GM23338 (cell line): ENCODE data around the gene ENTPD7. TPM values are rescaled to one million over a fixed set of nuclear protein-coding genes. Genes with fewer than 3 reads are reported as not detected.

ENCODE experiments used
- ATAC-seq: fragments of 200-7000 bp; cut with Tn5 transposase; 3 replicates; pipeline ENCODE4 v1.9.1; 2020
- DNase-seq: peaks from one replicate; pipeline ENCODE4 v3.0.0-alpha.2; 2015; ENCODE audit warnings: low spot score
- H2AFZ ChIP-seq: fragments of 200-600 bp; sonication (generic); 2 replicates; pipeline ENCODE4 v1.8.0; 2016; ENCODE audit warnings: antibody characterized with exemption, mild to moderate bottlenecking, moderate library complexity
- H3F3A ChIP-seq: fragments of 200-600 bp; sonication (generic); replicated peaks from 2 replicates; pipeline ENCODE4 v1.8.0; 2017; ENCODE audit warnings: antibody characterized with exemption, mixed run types, low read depth
- H3K27ac ChIP-seq: fragments of 200-600 bp; sonication (generic); 2 replicates; pipeline ENCODE4 v1.6.1; 2016; ENCODE audit warnings: low read depth
- H3K27me3 ChIP-seq: fragments of 200-600 bp; sonication (generic); 2 replicates; pipeline ENCODE4 v1.8.0; 2016; ENCODE audit warnings: mild to moderate bottlenecking, mixed run types, moderate library complexity; ENCODE audit not compliant: insufficient read depth
- H3K36me3 ChIP-seq: fragments of 200-600 bp; sonication (generic); 2 replicates; pipeline ENCODE4 v1.8.0; 2016; ENCODE audit warnings: mild to moderate bottlenecking; ENCODE audit not compliant: insufficient read depth
- H3K4me1 ChIP-seq: fragments of 200-600 bp; sonication (generic); 2 replicates; pipeline ENCODE4 v1.8.0; 2016; ENCODE audit warnings: mild to moderate bottlenecking, moderate library complexity; ENCODE audit not compliant: insufficient read depth
- H3K4me2 ChIP-seq: fragments of 200-600 bp; sonication (generic); 2 replicates; pipeline ENCODE4 v1.7.1; 2017; ENCODE audit warnings: mixed run types
- H3K4me3 ChIP-seq: fragments of 200-600 bp; sonication (generic); 2 replicates; pipeline ENCODE4 v1.6.1; 2016; ENCODE audit warnings: mixed run types
- H3K79me2 ChIP-seq: fragments of 200-600 bp; sonication (generic); replicated peaks from 2 replicates; pipeline ENCODE4 v1.8.0; 2017; ENCODE audit warnings: mild to moderate bottlenecking; ENCODE audit not compliant: insufficient read depth
- H3K9me2 ChIP-seq: fragments of 200-600 bp; sonication (generic); 2 replicates; pipeline ENCODE4 v1.8.0; 2017; ENCODE audit not compliant: insufficient read depth
- H4K20me1 ChIP-seq: fragments of 200-600 bp; sonication (generic); replicated peaks from 2 replicates; pipeline ENCODE4 v1.8.0; 2017; ENCODE audit warnings: mild to moderate bottlenecking; ENCODE audit not compliant: insufficient read depth
- H3K27ac Mint-ChIP-seq: 2 replicates; pipeline ENCODE4 v1.8.0; 2020; ENCODE audit warnings: inconsistent platforms, mild to moderate bottlenecking, moderate library complexity, mixed read lengths
- H3K27me3 Mint-ChIP-seq: 3 replicates; pipeline ENCODE4 v1.8.0; 2022; ENCODE audit warnings: low read depth, mild to moderate bottlenecking, moderate library complexity, mixed read lengths, inconsistent platforms; ENCODE audit not compliant: insufficient read depth, poor library complexity
- H3K36me3 Mint-ChIP-seq: 3 replicates; pipeline ENCODE4 v1.8.0; 2021; ENCODE audit warnings: low read depth, mild to moderate bottlenecking, inconsistent platforms, moderate library complexity, mixed read lengths
- H3K4me1 Mint-ChIP-seq: 3 replicates; pipeline ENCODE4 v1.8.0; 2020; ENCODE audit warnings: mild to moderate bottlenecking, inconsistent platforms, mixed read lengths
- H3K4me3 Mint-ChIP-seq: 3 replicates; pipeline ENCODE4 v1.8.0; 2021; ENCODE audit warnings: moderate library complexity, mild to moderate bottlenecking, inconsistent platforms, mixed read lengths
- H3K9me3 Mint-ChIP-seq: 3 replicates; pipeline ENCODE4 v1.8.0; 2020; ENCODE audit warnings: moderate library complexity, mild to moderate bottlenecking, inconsistent platforms, mixed read lengths
- CREB1 ChIP-seq: fragments of 250-450 bp; sonication (Bioruptor Pico); IDR thresholded peaks from 2 replicates; pipeline ENCODE4 v1.5.0; 2020; ENCODE audit warnings: low read depth, mild to moderate bottlenecking, moderate library complexity
- EZH2 ChIP-seq: fragments of 200-600 bp; sonication (generic); IDR thresholded peaks from one replicate; pipeline ENCODE4 v1.8.0; 2017; ENCODE audit warnings: antibody characterized with exemption, mild to moderate bottlenecking, low read depth; ENCODE audit not compliant: unreplicated experiment
- EZH2phosphoT487 ChIP-seq: fragments of 200-600 bp; sonication (generic); IDR thresholded peaks from one replicate; pipeline ENCODE4 v1.8.1; 2018; ENCODE audit warnings: antibody characterized with exemption; ENCODE audit not compliant: unreplicated experiment
- JUNB ChIP-seq: IDR thresholded peaks from one replicate; pipeline ENCODE4 v1.6.1; 2016; ENCODE audit warnings: antibody characterized with exemption; ENCODE audit not compliant: unreplicated experiment
- NANOG ChIP-seq: IDR thresholded peaks from 2 replicates; pipeline ENCODE4 v1.6.1; 2016; ENCODE audit warnings: antibody characterized with exemption, borderline replicate concordance
- POLR2AphosphoS5 ChIP-seq: IDR thresholded peaks from 2 replicates; pipeline ENCODE4 v1.6.1; 2016; ENCODE audit warnings: antibody characterized with exemption, low read depth
- STAT1 ChIP-seq: IDR thresholded peaks from one replicate; pipeline ENCODE4 v1.6.1; 2016; ENCODE audit warnings: antibody characterized with exemption; ENCODE audit not compliant: unreplicated experiment
- ZNF114 ChIP-seq: fragments of 250-450 bp; sonication (Bioruptor Pico); IDR thresholded peaks from 2 replicates; pipeline ENCODE4 v1.5.0; 2020; ENCODE audit warnings: mild to moderate bottlenecking, moderate library complexity
- ZNF331 ChIP-seq: fragments of 250-450 bp; sonication (Bioruptor Pico); IDR thresholded peaks from 2 replicates; pipeline ENCODE4 v1.5.0; 2020; ENCODE audit warnings: low read depth, mild to moderate bottlenecking, moderate library complexity
- polyA plus RNA-seq: library from polyadenylated mRNA; unstranded; fragments of >200 nt; fragmentation: Nextera tagmentation; extraction: Ambion mirVana; gene quantifications from 2 replicates; pipeline ENCODE4 v1.2.1, GENCODE V29; 2016
- total RNA-seq: library from RNA; depleted of rRNA; stranded (reverse); fragments of >200 nt; shearing (Covaris generic); gene quantifications from 2 replicates; pipeline ENCODE4 v1.2.3, GENCODE V29; 2014
- TF ChIP-seq, protein P1 (sequence below), 2 experiments: fragments of 200-600 bp in 1 of 2; sonication (generic) in 1 of 2; conservative IDR thresholded peaks; 2 replicates each; pipeline versions ENCODE4 v1.5.1 to v1.6.1; 2016 to 2017; ENCODE audit warnings: antibody characterized with exemption in 2 of 2, low read depth in 2 of 2, mild to moderate bottlenecking in 2 of 2, moderate library complexity in 1 of 2
- TF ChIP-seq, protein P2 (sequence below): IDR thresholded peaks from one replicate; pipeline ENCODE4 v1.6.1; 2018; ENCODE audit warnings: antibody characterized with exemption; ENCODE audit not compliant: unreplicated experiment
- TF ChIP-seq, protein P3 (sequence below): fragments of 250-450 bp; sonication (Bioruptor Pico); IDR thresholded peaks from 2 replicates; pipeline ENCODE4 v1.5.0; 2020; ENCODE audit warnings: mild to moderate bottlenecking, moderate library complexity
- TF ChIP-seq, protein P4 (sequence below): IDR thresholded peaks from 2 replicates; pipeline ENCODE4 v1.6.1; 2016; ENCODE audit warnings: antibody characterized with exemption

Gene ENTPD7
- total and polyA plus RNA-seq, 2 experiments from 2014 or later: 1.7 to 12.6 TPM

- Mint-ChIP-seq H3K27ac (no peak overlapping the region), H3K27me3 (no peaks in the 10 kb centered on the region), H3K4me1 (no peaks in the 10 kb centered on the region), H3K9me3 (no peaks in the 10 kb centered on the region), H3K36me3 (0 out of 3 replicates have a peak, but pooled peaks cover 4% of the 10 kb centered on the region), H3K4me3 (no peak overlapping the region)
- peaks cover 4% of the 10 kb centered on the region; the same call in 1 of the 2 replicates for H3K36me3 ChIP-seq
- no peaks in the 10 kb centered on the region for H3K9me2 ChIP-seq
- H4K20me1 ChIP-seq: no peaks in the 10 kb centered on the region
- no peak overlapping the region for H3K27ac ChIP-seq
- ATAC-seq (no peak), DNase-seq (no peak)
- no peak overlapping the region for H3K4me3 ChIP-seq
- no peak overlapping the region for H3K4me2 ChIP-seq
- no peaks in the 10 kb centered on the region for H3F3A ChIP-seq
- no peaks in the 10 kb centered on the region for H3K79me2 ChIP-seq
- H2AFZ ChIP-seq: no peak overlapping the region
- TF ChIP-seq, protein P1, sequence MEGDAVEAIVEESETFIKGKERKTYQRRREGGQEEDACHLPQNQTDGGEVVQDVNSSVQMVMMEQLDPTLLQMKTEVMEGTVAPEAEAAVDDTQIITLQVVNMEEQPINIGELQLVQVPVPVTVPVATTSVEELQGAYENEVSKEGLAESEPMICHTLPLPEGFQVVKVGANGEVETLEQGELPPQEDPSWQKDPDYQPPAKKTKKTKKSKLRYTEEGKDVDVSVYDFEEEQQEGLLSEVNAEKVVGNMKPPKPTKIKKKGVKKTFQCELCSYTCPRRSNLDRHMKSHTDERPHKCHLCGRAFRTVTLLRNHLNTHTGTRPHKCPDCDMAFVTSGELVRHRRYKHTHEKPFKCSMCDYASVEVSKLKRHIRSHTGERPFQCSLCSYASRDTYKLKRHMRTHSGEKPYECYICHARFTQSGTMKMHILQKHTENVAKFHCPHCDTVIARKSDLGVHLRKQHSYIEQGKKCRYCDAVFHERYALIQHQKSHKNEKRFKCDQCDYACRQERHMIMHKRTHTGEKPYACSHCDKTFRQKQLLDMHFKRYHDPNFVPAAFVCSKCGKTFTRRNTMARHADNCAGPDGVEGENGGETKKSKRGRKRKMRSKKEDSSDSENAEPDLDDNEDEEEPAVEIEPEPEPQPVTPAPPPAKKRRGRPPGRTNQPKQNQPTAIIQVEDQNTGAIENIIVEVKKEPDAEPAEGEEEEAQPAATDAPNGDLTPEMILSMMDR (conservative IDR thresholded peaks at IDR 0.05; ENCODE audit: low read depth in 2 of 2): no peak
- TF ChIP-seq, protein P2, sequence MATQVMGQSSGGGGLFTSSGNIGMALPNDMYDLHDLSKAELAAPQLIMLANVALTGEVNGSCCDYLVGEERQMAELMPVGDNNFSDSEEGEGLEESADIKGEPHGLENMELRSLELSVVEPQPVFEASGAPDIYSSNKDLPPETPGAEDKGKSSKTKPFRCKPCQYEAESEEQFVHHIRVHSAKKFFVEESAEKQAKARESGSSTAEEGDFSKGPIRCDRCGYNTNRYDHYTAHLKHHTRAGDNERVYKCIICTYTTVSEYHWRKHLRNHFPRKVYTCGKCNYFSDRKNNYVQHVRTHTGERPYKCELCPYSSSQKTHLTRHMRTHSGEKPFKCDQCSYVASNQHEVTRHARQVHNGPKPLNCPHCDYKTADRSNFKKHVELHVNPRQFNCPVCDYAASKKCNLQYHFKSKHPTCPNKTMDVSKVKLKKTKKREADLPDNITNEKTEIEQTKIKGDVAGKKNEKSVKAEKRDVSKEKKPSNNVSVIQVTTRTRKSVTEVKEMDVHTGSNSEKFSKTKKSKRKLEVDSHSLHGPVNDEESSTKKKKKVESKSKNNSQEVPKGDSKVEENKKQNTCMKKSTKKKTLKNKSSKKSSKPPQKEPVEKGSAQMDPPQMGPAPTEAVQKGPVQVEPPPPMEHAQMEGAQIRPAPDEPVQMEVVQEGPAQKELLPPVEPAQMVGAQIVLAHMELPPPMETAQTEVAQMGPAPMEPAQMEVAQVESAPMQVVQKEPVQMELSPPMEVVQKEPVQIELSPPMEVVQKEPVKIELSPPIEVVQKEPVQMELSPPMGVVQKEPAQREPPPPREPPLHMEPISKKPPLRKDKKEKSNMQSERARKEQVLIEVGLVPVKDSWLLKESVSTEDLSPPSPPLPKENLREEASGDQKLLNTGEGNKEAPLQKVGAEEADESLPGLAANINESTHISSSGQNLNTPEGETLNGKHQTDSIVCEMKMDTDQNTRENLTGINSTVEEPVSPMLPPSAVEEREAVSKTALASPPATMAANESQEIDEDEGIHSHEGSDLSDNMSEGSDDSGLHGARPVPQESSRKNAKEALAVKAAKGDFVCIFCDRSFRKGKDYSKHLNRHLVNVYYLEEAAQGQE: no peak
- no peak for TF ChIP-seq EZH2
- TF ChIP-seq, protein P3, sequence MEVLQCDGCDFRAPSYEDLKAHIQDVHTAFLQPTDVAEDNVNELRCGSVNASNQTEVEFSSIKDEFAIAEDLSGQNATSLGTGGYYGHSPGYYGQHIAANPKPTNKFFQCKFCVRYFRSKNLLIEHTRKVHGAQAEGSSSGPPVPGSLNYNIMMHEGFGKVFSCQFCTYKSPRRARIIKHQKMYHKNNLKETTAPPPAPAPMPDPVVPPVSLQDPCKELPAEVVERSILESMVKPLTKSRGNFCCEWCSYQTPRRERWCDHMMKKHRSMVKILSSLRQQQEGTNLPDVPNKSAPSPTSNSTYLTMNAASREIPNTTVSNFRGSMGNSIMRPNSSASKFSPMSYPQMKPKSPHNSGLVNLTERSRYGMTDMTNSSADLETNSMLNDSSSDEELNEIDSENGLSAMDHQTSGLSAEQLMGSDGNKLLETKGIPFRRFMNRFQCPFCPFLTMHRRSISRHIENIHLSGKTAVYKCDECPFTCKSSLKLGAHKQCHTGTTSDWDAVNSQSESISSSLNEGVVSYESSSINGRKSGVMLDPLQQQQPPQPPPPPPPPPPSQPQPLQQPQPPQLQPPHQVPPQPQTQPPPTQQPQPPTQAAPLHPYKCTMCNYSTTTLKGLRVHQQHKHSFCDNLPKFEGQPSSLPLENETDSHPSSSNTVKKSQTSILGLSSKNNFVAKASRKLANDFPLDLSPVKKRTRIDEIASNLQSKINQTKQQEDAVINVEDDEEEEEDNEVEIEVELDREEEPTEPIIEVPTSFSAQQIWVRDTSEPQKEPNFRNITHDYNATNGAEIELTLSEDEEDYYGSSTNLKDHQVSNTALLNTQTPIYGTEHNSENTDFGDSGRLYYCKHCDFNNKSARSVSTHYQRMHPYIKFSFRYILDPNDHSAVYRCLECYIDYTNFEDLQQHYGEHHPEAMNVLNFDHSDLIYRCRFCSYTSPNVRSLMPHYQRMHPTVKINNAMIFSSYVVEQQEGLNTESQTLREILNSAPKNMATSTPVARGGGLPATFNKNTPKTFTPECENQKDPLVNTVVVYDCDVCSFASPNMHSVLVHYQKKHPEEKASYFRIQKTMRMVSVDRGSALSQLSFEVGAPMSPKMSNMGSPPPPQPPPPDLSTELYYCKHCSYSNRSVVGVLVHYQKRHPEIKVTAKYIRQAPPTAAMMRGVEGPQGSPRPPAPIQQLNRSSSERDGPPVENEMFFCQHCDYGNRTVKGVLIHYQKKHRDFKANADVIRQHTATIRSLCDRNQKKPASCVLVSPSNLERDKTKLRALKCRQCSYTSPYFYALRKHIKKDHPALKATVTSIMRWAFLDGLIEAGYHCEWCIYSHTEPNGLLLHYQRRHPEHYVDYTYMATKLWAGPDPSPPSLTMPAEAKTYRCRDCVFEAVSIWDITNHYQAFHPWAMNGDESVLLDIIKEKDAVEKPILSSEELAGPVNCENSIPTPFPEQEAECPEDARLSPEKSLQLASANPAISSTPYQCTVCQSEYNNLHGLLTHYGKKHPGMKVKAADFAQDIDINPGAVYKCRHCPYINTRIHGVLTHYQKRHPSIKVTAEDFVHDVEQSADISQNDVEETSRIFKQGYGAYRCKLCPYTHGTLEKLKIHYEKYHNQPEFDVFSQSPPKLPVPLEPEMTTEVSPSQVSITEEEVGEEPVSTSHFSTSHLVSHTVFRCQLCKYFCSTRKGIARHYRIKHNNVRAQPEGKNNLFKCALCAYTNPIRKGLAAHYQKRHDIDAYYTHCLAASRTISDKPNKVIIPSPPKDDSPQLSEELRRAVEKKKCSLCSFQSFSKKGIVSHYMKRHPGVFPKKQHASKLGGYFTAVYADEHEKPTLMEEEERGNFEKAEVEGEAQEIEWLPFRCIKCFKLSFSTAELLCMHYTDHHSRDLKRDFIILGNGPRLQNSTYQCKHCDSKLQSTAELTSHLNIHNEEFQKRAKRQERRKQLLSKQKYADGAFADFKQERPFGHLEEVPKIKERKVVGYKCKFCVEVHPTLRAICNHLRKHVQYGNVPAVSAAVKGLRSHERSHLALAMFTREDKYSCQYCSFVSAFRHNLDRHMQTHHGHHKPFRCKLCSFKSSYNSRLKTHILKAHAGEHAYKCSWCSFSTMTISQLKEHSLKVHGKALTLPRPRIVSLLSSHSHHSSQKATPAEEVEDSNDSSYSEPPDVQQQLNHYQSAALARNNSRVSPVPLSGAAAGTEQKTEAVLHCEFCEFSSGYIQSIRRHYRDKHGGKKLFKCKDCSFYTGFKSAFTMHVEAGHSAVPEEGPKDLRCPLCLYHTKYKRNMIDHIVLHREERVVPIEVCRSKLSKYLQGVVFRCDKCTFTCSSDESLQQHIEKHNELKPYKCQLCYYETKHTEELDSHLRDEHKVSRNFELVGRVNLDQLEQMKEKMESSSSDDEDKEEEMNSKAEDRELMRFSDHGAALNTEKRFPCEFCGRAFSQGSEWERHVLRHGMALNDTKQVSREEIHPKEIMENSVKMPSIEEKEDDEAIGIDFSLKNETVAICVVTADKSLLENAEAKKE (CRISPR knock-in tag): no peak
- TF ChIP-seq ZNF331: no peak
- no peak for TF ChIP-seq NANOG
- no peak for TF ChIP-seq STAT1
- no peak for TF ChIP-seq ZNF114
- no peak for TF ChIP-seq POLR2AphosphoS5
- no peak for TF ChIP-seq EZH2phosphoT487
- TF ChIP-seq CREB1 (CRISPR knock-in tag): no peak
- TF ChIP-seq, protein P4, sequence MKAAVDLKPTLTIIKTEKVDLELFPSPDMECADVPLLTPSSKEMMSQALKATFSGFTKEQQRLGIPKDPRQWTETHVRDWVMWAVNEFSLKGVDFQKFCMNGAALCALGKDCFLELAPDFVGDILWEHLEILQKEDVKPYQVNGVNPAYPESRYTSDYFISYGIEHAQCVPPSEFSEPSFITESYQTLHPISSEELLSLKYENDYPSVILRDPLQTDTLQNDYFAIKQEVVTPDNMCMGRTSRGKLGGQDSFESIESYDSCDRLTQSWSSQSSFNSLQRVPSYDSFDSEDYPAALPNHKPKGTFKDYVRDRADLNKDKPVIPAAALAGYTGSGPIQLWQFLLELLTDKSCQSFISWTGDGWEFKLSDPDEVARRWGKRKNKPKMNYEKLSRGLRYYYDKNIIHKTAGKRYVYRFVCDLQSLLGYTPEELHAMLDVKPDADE: no peak
- no peak for TF ChIP-seq JUNB
- no peaks in the 10 kb centered on the region for H3K4me1 ChIP-seq
- no peaks in the 10 kb centered on the region for H3K27me3 ChIP-seq
These were observed 22.7 kb downstream of the ENTPD7 start for GRCh38 chr10:99682032-99682431.
